HepG2 (cell line): ENCODE results near the gene KBTBD2. TPM values are rescaled to one million over a fixed set of nuclear protein-coding genes. Genes with fewer than 3 reads are reported as not detected.

Experiments used
- AKNA ChIP-seq: sonication (generic); formaldehyde crosslinking; IDR thresholded peaks from 2 replicates; pipeline ENCODE4 v1.4.0; 2020; ENCODE audit warnings: missing genetic modification reagents, borderline replicate concordance
- ELF1 ChIP-seq: sonication (generic); formaldehyde crosslinking; IDR thresholded peaks from 2 replicates; pipeline ENCODE4 v1.4.0; 2020; ENCODE audit warnings: missing genetic modification reagents
- GABPA ChIP-seq, 2 experiments: IDR thresholded peaks; 2 replicates each; pipeline ENCODE4 v1.6.1; 2011 to 2016; ENCODE audit warnings: low read depth in 2 of 2, low read length in 1 of 2, missing biosample characterization in 1 of 2, missing genetic modification characterization in 1 of 2
- HNRNPUL1 ChIP-seq: fragments of 200-400 bp; formaldehyde crosslinking; IDR thresholded peaks from 2 replicates; pipeline ENCODE4 v1.6.1; 2017; ENCODE audit warnings: low read depth, mild to moderate bottlenecking, low read length, moderate library complexity
- MYNN ChIP-seq: sonication (generic); formaldehyde crosslinking; IDR thresholded peaks from 2 replicates; pipeline ENCODE4 v1.4.0; 2020; ENCODE audit warnings: mild to moderate bottlenecking, low read depth, missing genetic modification reagents
- PAWR ChIP-seq: sonication (generic); formaldehyde crosslinking; IDR thresholded peaks from 2 replicates; pipeline ENCODE4 v1.4.0; 2020; ENCODE audit warnings: missing genetic modification reagents, mild to moderate bottlenecking, borderline replicate concordance
- POGZ ChIP-seq: sonication (generic); formaldehyde crosslinking; IDR thresholded peaks from 2 replicates; pipeline ENCODE4 v1.4.0; 2020; ENCODE audit warnings: mild to moderate bottlenecking, missing genetic modification reagents
- RFX1 ChIP-seq: fragments of 450-650 bp; IDR thresholded peaks from 2 replicates; pipeline ENCODE4 v1.6.1; 2017
- SIN3A ChIP-seq: IDR thresholded peaks from 2 replicates; pipeline ENCODE4 v1.6.1; 2011; ENCODE audit warnings: low read depth, mild to moderate bottlenecking, control low read depth, low read length, borderline replicate concordance
- SKI ChIP-seq: fragments of 450-650 bp; IDR thresholded peaks from one replicate; pipeline ENCODE4 v1.6.1; 2018; ENCODE audit warnings: mild to moderate bottlenecking; ENCODE audit not compliant: partially characterized antibody
- SP4 ChIP-seq: sonication (generic); formaldehyde crosslinking; IDR thresholded peaks from 2 replicates; pipeline ENCODE4 v1.8.1; 2023; ENCODE audit warnings: mild to moderate bottlenecking, missing genetic modification reagents
- STAG1 ChIP-seq: sonication (generic); formaldehyde crosslinking; IDR thresholded peaks from 2 replicates; pipeline ENCODE4 v1.4.0; 2020; ENCODE audit warnings: missing genetic modification reagents
- TEAD3 ChIP-seq: optimal IDR thresholded peaks from 2 replicates; pipeline ENCODE3; 2016; ENCODE audit warnings: borderline replicate concordance
- TFAP4 ChIP-seq: sonication (generic); IDR thresholded peaks from 2 replicates; pipeline ENCODE4 v1.6.1; 2016; ENCODE audit warnings: low read depth, borderline replicate concordance
- THRA ChIP-seq: sonication (generic); formaldehyde crosslinking; IDR thresholded peaks from 2 replicates; pipeline ENCODE4 v1.4.0; 2020; ENCODE audit warnings: missing genetic modification reagents, borderline replicate concordance
- YY1 ChIP-seq: IDR thresholded peaks from 2 replicates; pipeline ENCODE4 v1.6.1; 2011; ENCODE audit warnings: low read length, low read depth, moderate library complexity, mild to moderate bottlenecking; ENCODE audit not compliant: insufficient read depth, insufficient replicate concordance
- ZEB1 ChIP-seq: IDR thresholded peaks from 2 replicates; pipeline ENCODE4 v1.6.1; 2012; ENCODE audit warnings: mild to moderate bottlenecking, low read depth, inconsistent platforms; ENCODE audit not compliant: insufficient replicate concordance
- ZFP41 ChIP-seq: sonication (generic); formaldehyde crosslinking; IDR thresholded peaks from 2 replicates; pipeline ENCODE4 v1.4.0; 2020; ENCODE audit warnings: mild to moderate bottlenecking, missing genetic modification reagents, borderline replicate concordance
- ZMAT3 ChIP-seq: sonication (generic); formaldehyde crosslinking; conservative IDR thresholded peaks from 2 replicates; pipeline ENCODE4 v1.7.0; 2021; ENCODE audit warnings: missing genetic modification reagents
- ZNF431 ChIP-seq: sonication (generic); formaldehyde crosslinking; IDR thresholded peaks from 2 replicates; pipeline ENCODE4 v1.9.0; 2022; ENCODE audit warnings: missing genetic modification reagents, low read depth, mild to moderate bottlenecking, borderline replicate concordance
- ZNF773 ChIP-seq: sonication (generic); formaldehyde crosslinking; IDR thresholded peaks from 2 replicates; pipeline ENCODE4 v1.4.0; 2020; ENCODE audit warnings: missing genetic modification reagents, borderline replicate concordance
- polyA plus RNA-seq, 8 experiments: library from polyadenylated mRNA; depleted of rRNA in 3 of 8; stranded (reverse) in 7 of 8; unstranded in 1 of 8; fragments of >200 nt; fragmentation: Illumina TruSeq in 4 of 8; extraction: Trizol in 4 of 8; gene quantifications; 2 replicates each; pipeline versions ENCODE4 v1.2.1 to v1.2.3, GENCODE V29; 2011 to 2016; ENCODE audit warnings: low read depth in 4 of 8, missing spikeins in 1 of 8, mixed read lengths in 1 of 8; ENCODE audit not compliant: insufficient read depth in 1 of 8
- total RNA-seq, 5 experiments: library from RNA; depleted of rRNA; stranded (reverse); fragments of >200 nt; fragmentation: Illumina TruSeq; extraction: Trizol; gene quantifications; 2 replicates each; pipeline ENCODE4 v1.2.3, GENCODE V29; 2016; ENCODE audit warnings: low read depth in 1 of 5

Gene KBTBD2
- total and polyA plus RNA-seq, 2 of the 13 experiments (the other 11 are each of a cell fraction or from before 2014, with no cell fraction given) = 24.0 to 25.2 TPM

- TF ChIP-seq PAWR (CRISPR knock-in tag) (no peak), TFAP4 (no peak), STAG1 (0 out of 2 replicates have a peak, but pooled peaks have one; percentile 7), GABPA (IDR thresholded peaks at IDR 0.05; ENCODE audit: low read depth, low read length) (peak; percentile 69), GABPA (CRISPR knock-in tag; IDR thresholded peaks at IDR 0.05; ENCODE audit: low read depth) (no peak), HNRNPUL1 (no peak), ZNF773 (no peak), MYNN (CRISPR knock-in tag) (no peak), ZEB1 (no peak), RFX1 (no peak), SKI (peak; percentile 89), THRA (CRISPR knock-in tag) (no peak; the same call in 1 of the 2 replicates), YY1 (peak; percentile 28), AKNA (CRISPR knock-in tag) (no peak), ELF1 (CRISPR knock-in tag) (no peak), SIN3A (peak; percentile 88; the same call in 1 of the 2 replicates), ZMAT3 (CRISPR knock-in tag) (0 out of 2 replicates have a peak, but pooled peaks have one; percentile 1), SP4 (CRISPR knock-in tag) (peak; percentile 55; the same call in 1 of the 2 replicates), ZNF431 (CRISPR knock-in tag) (peak; percentile 23; the same call in 1 of the 2 replicates), POGZ (no peak), TEAD3 (CRISPR knock-in tag) (no peak), ZFP41 (CRISPR knock-in tag) (no peak)
Measured at GRCh38 chr7:32891043-32891799, at the start of gene KBTBD2 (continued).
